ENCODE measurements around the gene ABHD12. TPM values are rescaled to one million over a fixed set of nuclear protein-coding genes. Genes with fewer than 3 reads are reported as not detected.

ABHD12 gene
- total and polyA plus RNA-seq, 8 donors, result 44.4 to 73.0 (median 57.5) TPM

DNA sequence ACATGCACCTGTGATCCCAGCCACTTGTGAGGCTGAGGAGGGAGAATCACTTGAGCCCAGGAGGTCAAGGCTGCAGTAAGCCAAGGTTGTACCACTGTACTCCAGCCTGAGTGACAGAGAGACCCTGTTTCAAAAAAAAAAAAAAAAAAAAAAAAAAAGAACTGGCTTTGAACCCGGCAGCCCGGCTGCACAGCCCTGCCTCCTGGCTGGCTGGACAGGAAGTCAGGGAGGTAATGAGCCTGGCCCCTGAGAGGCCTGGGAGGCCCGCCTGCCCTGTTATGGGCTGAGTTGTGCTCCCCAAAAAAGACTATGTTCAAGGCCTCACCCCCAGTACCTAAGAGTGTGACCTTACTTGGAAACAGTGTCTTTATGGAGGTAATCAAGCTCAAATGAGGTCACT is 65.6 kb downstream of the ABHD12 start:
- Histone ChIP-seq H3K4me1 (no peaks in the 10 kb centered on the region), H3K27me3 (no peaks in the 10 kb centered on the region), H3K9me3 (no peaks in the 10 kb centered on the region), H3K36me3 (peaks cover 0 to 22% (median 3%) of the 10 kb centered on the region in 3 donors), H3K4me3 (no peak overlapping the region), H3K27ac (peak overlapping the region in 2 of 4 donors; percentile 23 to 34)
- DNase-seq (peak in 1 of 6 donors; percentile 6), FAIRE-seq (no peak), ATAC-seq (peak in 1 of 4 donors; percentile 31)
- TF ChIP-seq, protein P1, sequence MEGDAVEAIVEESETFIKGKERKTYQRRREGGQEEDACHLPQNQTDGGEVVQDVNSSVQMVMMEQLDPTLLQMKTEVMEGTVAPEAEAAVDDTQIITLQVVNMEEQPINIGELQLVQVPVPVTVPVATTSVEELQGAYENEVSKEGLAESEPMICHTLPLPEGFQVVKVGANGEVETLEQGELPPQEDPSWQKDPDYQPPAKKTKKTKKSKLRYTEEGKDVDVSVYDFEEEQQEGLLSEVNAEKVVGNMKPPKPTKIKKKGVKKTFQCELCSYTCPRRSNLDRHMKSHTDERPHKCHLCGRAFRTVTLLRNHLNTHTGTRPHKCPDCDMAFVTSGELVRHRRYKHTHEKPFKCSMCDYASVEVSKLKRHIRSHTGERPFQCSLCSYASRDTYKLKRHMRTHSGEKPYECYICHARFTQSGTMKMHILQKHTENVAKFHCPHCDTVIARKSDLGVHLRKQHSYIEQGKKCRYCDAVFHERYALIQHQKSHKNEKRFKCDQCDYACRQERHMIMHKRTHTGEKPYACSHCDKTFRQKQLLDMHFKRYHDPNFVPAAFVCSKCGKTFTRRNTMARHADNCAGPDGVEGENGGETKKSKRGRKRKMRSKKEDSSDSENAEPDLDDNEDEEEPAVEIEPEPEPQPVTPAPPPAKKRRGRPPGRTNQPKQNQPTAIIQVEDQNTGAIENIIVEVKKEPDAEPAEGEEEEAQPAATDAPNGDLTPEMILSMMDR (IDR thresholded peaks at IDR 0.05), result no peak
- intact Hi-C loops (cut with DNase I), result no loop called here
- 37 to 39% methylated on average over 3 of the region's 3 CpGs for WGBS, 2 donors

DNA sequence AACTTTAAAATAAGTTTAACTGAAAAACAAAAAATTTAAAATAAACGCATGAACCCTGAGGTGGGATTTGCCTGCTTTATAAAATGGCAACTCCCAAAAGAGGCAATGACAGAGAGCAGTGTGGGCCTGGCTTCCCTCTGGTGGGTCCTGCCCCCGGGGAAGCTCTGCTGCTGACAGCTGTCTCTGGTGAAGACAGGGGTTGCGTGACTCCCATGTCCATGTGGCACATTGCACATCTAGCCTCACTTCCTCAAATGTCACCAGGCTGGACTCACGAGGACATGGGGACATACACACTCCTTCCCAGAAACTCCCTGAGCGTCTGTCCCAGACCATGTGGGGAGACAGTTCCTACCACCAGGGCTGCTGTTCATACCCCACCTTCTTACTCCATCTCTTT is 66.2 kb downstream of the ABHD12 start:
- Histone ChIP-seq H3K27ac (peak overlapping the region in 2 of 4 donors; percentile 23 to 34), H3K4me3 (no peak overlapping the region), H3K27me3 (no peaks in the 10 kb centered on the region), H3K36me3 (peaks cover 0 to 27% (median 3%) of the 10 kb centered on the region in 3 donors), H3K4me1 (no peaks in the 10 kb centered on the region), H3K9me3 (no peaks in the 10 kb centered on the region)
- TF ChIP-seq, protein P1 (IDR thresholded peaks at IDR 0.05), result no peak
- intact Hi-C loops (cut with DNase I), result no loop called here
- DNase-seq (peak in 2 of 6 donors; percentile 6 to 51), ATAC-seq (peak in 3 of 4 donors; percentile 23 to 81 (median 77)), FAIRE-seq (no peak)
- 78 to 83% methylated on average over 5 of the region's 5 CpGs for WGBS, 2 donors

DNA sequence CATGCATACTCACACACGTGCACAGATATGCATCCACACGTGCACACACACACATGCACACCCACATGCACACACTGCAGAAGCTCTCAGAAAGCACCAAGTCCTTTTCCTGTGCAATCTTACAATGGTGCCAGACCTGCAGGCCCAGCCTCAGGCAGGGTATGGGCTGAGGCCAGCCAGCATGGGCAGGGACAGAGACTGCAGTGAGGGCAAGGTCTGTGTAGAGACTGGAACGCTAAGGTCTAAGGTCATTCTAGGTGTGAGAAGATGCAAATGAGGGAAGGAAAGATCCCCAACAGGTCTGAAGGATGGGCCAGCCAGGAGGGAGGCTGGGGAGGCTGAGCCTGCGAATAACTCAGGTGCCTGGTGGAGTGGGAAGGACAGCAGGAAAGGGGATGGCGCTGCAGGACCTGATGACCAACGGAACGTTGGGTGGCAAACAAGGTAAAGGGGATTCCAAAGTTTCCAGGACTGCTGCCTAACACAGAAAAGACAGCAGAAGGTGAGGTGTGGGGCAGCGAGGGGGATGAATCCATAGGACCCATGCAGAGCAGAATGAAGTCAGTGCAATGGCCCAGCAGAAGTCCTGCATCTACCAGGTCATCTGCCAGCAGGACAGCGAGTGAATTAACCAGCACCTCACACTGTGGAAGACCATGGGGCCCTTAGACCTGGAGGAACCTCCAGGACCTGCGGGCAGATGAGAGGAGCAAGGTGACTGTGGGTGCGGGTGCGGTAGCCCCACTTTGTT is 67.0 kb downstream of the ABHD12 start:
- DNase-seq (peak in 1 of 6 donors; percentile 11), FAIRE-seq (no peak), ATAC-seq (no peak)
- H3K36me3 ChIP-seq, result peaks cover 0 to 27% (median 3%) of the 10 kb centered on the region in 3 donors
- TF ChIP-seq, protein P1 (IDR thresholded peaks at IDR 0.05), result no peak
- no peaks in the 10 kb centered on the region for H3K9me3 ChIP-seq
- 82 to 84% methylated on average over 12 of the region's 12 CpGs for WGBS, 2 donors
- H3K4me3 ChIP-seq, result no peak overlapping the region
- intact Hi-C loops (cut with DNase I), result no loop called here
- H3K27me3 ChIP-seq, result no peaks in the 10 kb centered on the region
- H3K4me1 ChIP-seq, result no peaks in the 10 kb centered on the region
- H3K27ac ChIP-seq, result no peak overlapping the region

DNA sequence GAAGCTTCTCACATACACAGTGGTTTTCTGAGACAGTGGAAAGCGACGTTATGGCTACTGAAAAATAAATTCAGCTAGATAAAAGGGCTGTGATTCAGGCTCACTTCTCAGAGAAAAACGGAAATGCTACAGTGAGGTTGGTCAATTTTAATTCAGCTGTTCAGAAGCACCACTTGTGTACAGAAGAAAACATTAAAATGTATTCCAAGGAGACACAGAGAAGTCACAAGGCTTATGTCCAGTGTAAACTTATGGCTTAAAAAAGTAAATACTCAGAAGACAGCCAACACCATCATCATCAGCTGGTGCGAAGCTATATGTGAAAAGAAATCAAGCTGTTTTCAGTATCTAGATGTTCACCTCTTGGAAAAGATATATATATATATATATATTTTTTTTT is 68.6 kb downstream of the ABHD12 start:
- DNase-seq (no peak), ATAC-seq (no peak), FAIRE-seq (no peak)
- Histone ChIP-seq H3K36me3 (peaks cover 0 to 27% (median 3%) of the 10 kb centered on the region in 3 donors), H3K27me3 (no peaks in the 10 kb centered on the region), H3K4me3 (no peak overlapping the region), H3K4me1 (no peaks in the 10 kb centered on the region), H3K9me3 (no peaks in the 10 kb centered on the region), H3K27ac (no peak overlapping the region)
- WGBS, 2 donors, result 83 to 86% methylated on average over 4 of the region's 4 CpGs
- TF ChIP-seq, protein P1 (IDR thresholded peaks at IDR 0.05), result no peak
- intact Hi-C loops (cut with DNase I), result no loop called here

DNA sequence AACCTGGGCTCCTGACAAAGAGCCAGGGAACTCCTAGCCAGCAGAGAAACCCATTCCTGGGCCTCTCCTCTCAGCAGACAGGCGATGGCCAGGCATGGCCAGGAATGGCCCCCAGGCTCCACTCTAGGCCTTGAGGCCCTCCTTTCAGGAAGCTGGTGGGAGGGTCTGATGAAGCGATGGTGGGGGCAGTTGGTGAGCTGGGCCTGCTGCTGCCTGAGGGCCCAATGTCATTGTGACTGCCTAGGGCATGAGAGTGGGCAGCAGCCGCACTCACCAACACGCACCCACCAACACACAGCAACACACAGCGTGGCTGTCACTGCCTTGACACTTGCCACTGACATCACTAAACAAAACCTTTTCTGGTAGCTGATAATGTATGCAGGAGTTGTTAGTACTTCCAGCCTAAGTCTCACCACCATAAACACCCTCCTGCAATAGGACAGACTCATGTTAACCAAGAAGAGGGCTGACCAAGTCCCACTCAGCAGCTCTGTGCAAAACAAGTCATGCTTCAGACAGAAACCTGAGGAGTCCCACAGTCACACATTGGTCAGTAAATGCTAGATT is 69.3 kb downstream of the ABHD12 start:
- intact Hi-C loops (cut with DNase I), result no loop called here
- H3K9me3 ChIP-seq, result no peaks in the 10 kb centered on the region
- no peak overlapping the region for H3K27ac ChIP-seq
- no peak for ATAC-seq
- no peaks in the 10 kb centered on the region for H3K27me3 ChIP-seq
- peaks cover 0 to 27% (median 3%) of the 10 kb centered on the region in 3 donors for H3K36me3 ChIP-seq
- 95% methylated on average over 5 of the region's 5 CpGs for WGBS, 2 donors
- no peak overlapping the region for H3K4me3 ChIP-seq
- FAIRE-seq, result no peak
- DNase-seq, result peak in 2 of 6 donors; percentile 4 to 7
- TF ChIP-seq, protein P1 (IDR thresholded peaks at IDR 0.05), result no peak
- H3K4me1 ChIP-seq, result no peaks in the 10 kb centered on the region

Measured in pancreas (tissue), 10 donors.